ENCODE data around the gene PTH2. TPM values are rescaled to one million over a fixed set of nuclear protein-coding genes. Genes with fewer than 3 reads are reported as not detected.
A peak's percentile ranks its signal among the peaks of the same experiment; 100 is the strongest.

PTH2 gene
- total and polyA plus RNA-seq, 5 experiments from 2014 or later, result not detected

GRCh38 chr19:49430172-49430677 is 7.0 kb upstream of the PTH2 start:
- no peak for ATAC-seq
- Mint-ChIP-seq H3K27me3 (peaks cover 57 to 92% (median 73%) of the 10 kb centered on the region in 5 donors), H3K4me1 (peaks cover 36 to 55% (median 49%) of the 10 kb centered on the region in 4 donors), H3K9me3 (peaks cover 0 to 5% (median 0%) of the 10 kb centered on the region in 9 donors), H3K36me3 (peaks cover 0 to 14% (median 4%) of the 10 kb centered on the region in 3 donors), H3K27ac (peak overlapping the region in 1 of 10 donors; percentile 14), H3K4me3 (no peak overlapping the region)
- POLR2A ChIA-PET, result interaction anchor here (2.1 kb wide), 1 partner anchor 12 kb away, joined by 7 read pairs; no protein-coding TSS in a partner anchor
- no peak for DNase-seq

GRCh38 chr19:49428547-49429451 is 5.6 kb upstream of the PTH2 start:
- Mint-ChIP-seq H3K9me3 (peaks cover 0 to 5% (median 0%) of the 10 kb centered on the region in 9 donors), H3K36me3 (peaks cover 0 to 11% (median 4%) of the 10 kb centered on the region in 3 donors), H3K27me3 (peaks cover 60 to 97% (median 73%) of the 10 kb centered on the region in 5 donors), H3K4me3 (peak overlapping the region in 9 of 10 donors; percentile 29 to 75 (median 60)), H3K27ac (peak overlapping the region in 1 of 10 donors; percentile 53), H3K4me1 (peaks cover 44 to 64% (median 56%) of the 10 kb centered on the region in 4 donors)
- DNase-seq, result no peak
- ATAC-seq, result no peak
- POLR2A ChIA-PET, result interaction anchor here (1.4 to 2.1 kb wide), 2 partner anchors 11 to 14 kb away, joined by 3 to 7 read pairs; no protein-coding TSS in a partner anchor

GRCh38 chr19:49427855-49428546 is 4.8 kb upstream of the PTH2 start:
- peaks cover 57 to 97% (median 72%) of the 10 kb centered on the region in 5 donors for H3K27me3 Mint-ChIP-seq
- peak in 3 of 10 donors; percentile 25 to 39 (median 37) for DNase-seq
- POLR2A ChIA-PET, result interaction anchor here (0.7 to 1.4 kb wide), 4 partner anchors 10 to 21 kb away, joined by 3 to 6 read pairs (median 4); no protein-coding TSS in a partner anchor
- peak overlapping the region in 3 of 10 donors; percentile 7 to 59 (median 53) for H3K27ac Mint-ChIP-seq
- peak; percentile 48 to 52 for ATAC-seq
- H3K36me3 Mint-ChIP-seq, result peaks cover 0 to 11% (median 4%) of the 10 kb centered on the region in 3 donors
- peaks cover 0 to 5% (median 0%) of the 10 kb centered on the region in 9 donors for H3K9me3 Mint-ChIP-seq
- H3K4me3 Mint-ChIP-seq, result peak overlapping the region; percentile 50 to 75 (median 62)
- peaks cover 46 to 62% (median 56%) of the 10 kb centered on the region in 4 donors for H3K4me1 Mint-ChIP-seq

- peaks cover 0 to 5% (median 0%) of the 10 kb centered on the region in 9 donors for H3K9me3 Mint-ChIP-seq
- H3K27me3 Mint-ChIP-seq, result peaks cover 57 to 97% (median 73%) of the 10 kb centered on the region in 5 donors
- no peak for DNase-seq
- H3K4me1 Mint-ChIP-seq, result peaks cover 50 to 64% (median 60%) of the 10 kb centered on the region in 4 donors
- H3K27ac Mint-ChIP-seq, result peak overlapping the region in 3 of 10 donors; percentile 41 to 59 (median 47)
- H3K36me3 Mint-ChIP-seq, result peaks cover 0 to 11% (median 4%) of the 10 kb centered on the region in 3 donors
- H3K4me3 Mint-ChIP-seq, result peak overlapping the region in 6 of 10 donors; percentile 12 to 66 (median 34)
- ATAC-seq, result no peak
- POLR2A ChIA-PET, result interaction anchor here (0.7 to 1.4 kb wide), 4 partner anchors 9 to 21 kb away, joined by 3 to 6 read pairs (median 4); no protein-coding TSS in a partner anchor
Observed at GRCh38 chr19:49427339-49427738, 4.1 kb upstream of the PTH2 start.

- peaks cover 0 to 10% (median 4%) of the 10 kb centered on the region in 3 donors for H3K36me3 Mint-ChIP-seq
- POLR2A ChIA-PET, result interaction anchor here (0.6 to 3.1 kb wide), 4 partner anchors 9 to 125 kb away, joined by 3 to 11 read pairs (median 3); no protein-coding TSS in a partner anchor
- peaks cover 58 to 100% (median 77%) of the 10 kb centered on the region in 5 donors for H3K27me3 Mint-ChIP-seq
- DNase-seq (no peak), ATAC-seq (no peak)
- no peaks in the 10 kb centered on the region for H3K9me3 Mint-ChIP-seq
- peak overlapping the region in 7 of 10 donors; percentile 14 to 65 (median 61) for H3K4me3 Mint-ChIP-seq
- H3K4me1 Mint-ChIP-seq, result peaks cover 54 to 69% (median 64%) of the 10 kb centered on the region in 4 donors
- H3K27ac Mint-ChIP-seq, result peak overlapping the region in 3 of 10 donors; percentile 2 to 67 (median 41)
Observed at GRCh38 chr19:49425922-49426592, 2.8 kb upstream of the PTH2 start.

GRCh38 chr19:49425178-49425577 is 1.9 kb upstream of the PTH2 start, which contains the start of gene GFY:
TSS of gene GFY (plus strand) at chr19:49425388. CDS start at chr19:49426431, 1,043 bp downstream.
- peaks cover 0 to 2% (median 0%) of the 10 kb centered on the region in 9 donors for H3K9me3 Mint-ChIP-seq
- H3K27me3 Mint-ChIP-seq, result peaks cover 55 to 100% (median 79%) of the 10 kb centered on the region in 5 donors
- ATAC-seq (no peak), DNase-seq (no peak)
- H3K4me3 Mint-ChIP-seq, result peak within 1 kb of the TSS in 8 of 10 donors; percentile 43 to 81 (median 72)
- POLR2A ChIA-PET, result interaction anchor here (0.6 to 3.1 kb wide), 3 partner anchors 14 to 130 kb away, joined by 3 to 11 read pairs (median 4); no protein-coding TSS in a partner anchor
- peak within 1 kb of the TSS in 3 of 10 donors; percentile 2 to 67 (median 41) for H3K27ac Mint-ChIP-seq
- peaks cover 0 to 10% (median 4%) of the 10 kb centered on the region in 3 donors for H3K36me3 Mint-ChIP-seq
- peaks cover 52 to 72% (median 66%) of the 10 kb centered on the region in 4 donors for H3K4me1 Mint-ChIP-seq

- Mint-ChIP-seq H3K9me3 (peaks cover 0 to 2% (median 0%) of the 10 kb centered on the region in 9 donors), H3K27ac (peak overlapping the region in 4 of 10 donors; percentile 7 to 72 (median 49)), H3K27me3 (peaks cover 56 to 100% (median 83%) of the 10 kb centered on the region in 5 donors), H3K4me1 (peaks cover 50 to 71% (median 66%) of the 10 kb centered on the region in 4 donors), H3K36me3 (peaks cover 0 to 10% (median 0%) of the 10 kb centered on the region in 3 donors), H3K4me3 (peak overlapping the region; percentile 48 to 81 (median 74))
- DNase-seq (peak in 3 of 10 donors; percentile 43 to 55 (median 44)), ATAC-seq (peak; percentile 53 to 61)
- POLR2A ChIA-PET, result interaction anchor here (0.7 to 3.1 kb wide), 3 partner anchors 12 to 16 kb away, joined by 3 to 11 read pairs (median 3); no protein-coding TSS in a partner anchor
Observed at GRCh38 chr19:49423985-49424303, 703 bp upstream of the PTH2 start.

- Mint-ChIP-seq H3K27ac (peak overlapping the region in 3 of 10 donors; percentile 7 to 86 (median 74)), H3K36me3 (peaks cover 0 to 10% (median 0%) of the 10 kb centered on the region in 3 donors), H3K4me1 (peaks cover 45 to 62% (median 53%) of the 10 kb centered on the region in 4 donors), H3K27me3 (peaks cover 55 to 100% (median 82%) of the 10 kb centered on the region in 5 donors), H3K4me3 (peak overlapping the region; percentile 69 to 91 (median 78)), H3K9me3 (peaks cover 0 to 2% (median 0%) of the 10 kb centered on the region in 9 donors)
- POLR2A ChIA-PET, result interaction anchor here (1.5 kb wide), 1 partner anchor 11 kb away, joined by 4 read pairs; no protein-coding TSS in a partner anchor
- DNase-seq, result peak in 4 of 10 donors; percentile 21 to 51 (median 46)
- peak; percentile 40 to 45 for ATAC-seq
Observed at GRCh38 chr19:49422407-49423070, 702 bp downstream of the PTH2 start.

GRCh38 chr19:49421878-49422202 is 1.4 kb downstream of the PTH2 start:
- Mint-ChIP-seq H3K27ac (peak overlapping the region in 3 of 10 donors; percentile 58 to 88 (median 85)), H3K4me1 (peaks cover 40 to 56% (median 48%) of the 10 kb centered on the region in 4 donors), H3K9me3 (peaks cover 0 to 2% (median 0%) of the 10 kb centered on the region in 9 donors), H3K27me3 (peaks cover 50 to 95% (median 79%) of the 10 kb centered on the region in 5 donors), H3K4me3 (peak overlapping the region in 9 of 10 donors; percentile 43 to 89 (median 72)), H3K36me3 (peaks cover 0 to 9% (median 0%) of the 10 kb centered on the region in 3 donors)
- no peak for ATAC-seq
- POLR2A ChIA-PET, result interaction anchor here (1.5 kb wide), 1 partner anchor 12 kb away, joined by 4 read pairs; no protein-coding TSS in a partner anchor
- no peak for DNase-seq
